Measurements from ENCODE around the gene SLC12A1.

GRCh38 chr15:48317221-48317620, 111.1 kb downstream of the SLC12A1 start:
- TF ChIP-seq ZNF384 (IDR thresholded peaks at IDR 0.05) (no peak), ELF4 (IDR thresholded peaks at IDR 0.05) (no peak), BHLHE40 (IDR thresholded peaks at IDR 0.05; ENCODE audit: borderline replicate concordance) (no peak), SP1 (IDR thresholded peaks at IDR 0.05) (no peak), TARDBP (IDR thresholded peaks at IDR 0.05) (no peak)

Data from HEK293T (cell line).